IMR-90 (cell line): ENCODE results near the gene DCDC2B. TPM values are rescaled to one million over a fixed set of nuclear protein-coding genes. Genes with fewer than 3 reads are reported as not detected.

ENCODE experiments used
- ATAC-seq: fragments of 200-7000 bp; cut with Tn5 transposase; 2 replicates; pipeline ENCODE4 v1.9.1; 2020; ENCODE audit warnings: low read depth, mild to moderate bottlenecking, moderate library complexity
- BruUV-seq: library from RNA; stranded (reverse); fragments of 400-500 nt; replicated peaks from 2 replicates; lab custom pipeline; 2021; lab: Mats Ljungman, UMichigan
- CTCF ChIA-PET: fragments of 300-600 bp; formaldehyde crosslinking; extraction: SDS; loops from one replicate; lab custom pipeline; 2021; ENCODE audit warnings: antibody characterized with exemption; lab: Yijun Ruan, JAX
- POLR2A ChIA-PET: fragments of 300-600 bp; sonication (Branson Sonifier 250); formaldehyde crosslinking; loops from one replicate; lab custom pipeline; 2022; ENCODE audit warnings: antibody characterized with exemption; ENCODE audit not compliant: unreplicated experiment; lab: Charles Lee
- DNase-seq: peaks from one replicate; pipeline ENCODE4 v3.0.0; 2013
- H2AFZ ChIP-seq: replicated peaks from 2 replicates; pipeline ENCODE3; 2013; ENCODE audit warnings: low read length, mild to moderate bottlenecking; ENCODE audit not compliant: poor library complexity
- H2AK5ac ChIP-seq: 2 replicates; pipeline ENCODE4 v1.6.1; 2013; ENCODE audit warnings: low read depth, low read length, inconsistent platforms
- H2AK9ac ChIP-seq: replicated peaks from 2 replicates; pipeline ENCODE3; 2013; ENCODE audit warnings: mild to moderate bottlenecking, low read depth, low read length, moderate library complexity; ENCODE audit not compliant: poor library complexity
- H2BK120ac ChIP-seq: 2 replicates; pipeline ENCODE4 v1.6.1; 2013; ENCODE audit warnings: low read depth, low read length, inconsistent platforms
- H2BK15ac ChIP-seq: 3 replicates; pipeline ENCODE4 v1.6.1; 2013; ENCODE audit warnings: low read depth, low read length, inconsistent platforms
- H2BK20ac ChIP-seq: 2 replicates; pipeline ENCODE4 v1.6.1; 2013; ENCODE audit warnings: low read depth, mild to moderate bottlenecking, inconsistent platforms, low read length, moderate library complexity
- H2BK5ac ChIP-seq: 2 replicates; pipeline ENCODE4 v1.6.1; 2013; ENCODE audit warnings: mild to moderate bottlenecking, low read depth, low read length, inconsistent platforms; ENCODE audit not compliant: poor library complexity, severe bottlenecking
- H3K14ac ChIP-seq: replicated peaks from 2 replicates; pipeline ENCODE4 v1.6.1; 2013; ENCODE audit warnings: low read depth, low read length, inconsistent platforms
- H3K18ac ChIP-seq: 2 replicates; pipeline ENCODE4 v1.6.1; 2013; ENCODE audit warnings: low read depth, low read length, control low read depth
- H3K23ac ChIP-seq: 2 replicates; pipeline ENCODE4 v1.6.1; 2013; ENCODE audit warnings: low read depth, low read length, inconsistent platforms
- H3K27ac ChIP-seq: 2 replicates; pipeline ENCODE4 v1.5.1; 2013; ENCODE audit warnings: mild to moderate bottlenecking, control low read depth, low read length; ENCODE audit not compliant: insufficient read depth
- H3K27me3 ChIP-seq: 2 replicates; pipeline ENCODE4 v1.6.1; 2013; ENCODE audit warnings: low read length; ENCODE audit not compliant: control insufficient read depth, insufficient read depth
- H3K36me3 ChIP-seq: 2 replicates; pipeline ENCODE4 v1.6.1; 2013; ENCODE audit warnings: low read length, mixed read lengths; ENCODE audit not compliant: control insufficient read depth, insufficient read depth
- H3K4ac ChIP-seq: 2 replicates; pipeline ENCODE4 v1.6.1; 2013; ENCODE audit warnings: low read depth, low read length, inconsistent platforms
- H3K4me1 ChIP-seq: 2 replicates; pipeline ENCODE4 v1.6.1; 2013; ENCODE audit warnings: low read length, mixed read lengths; ENCODE audit not compliant: control insufficient read depth, insufficient read depth
- H3K4me2 ChIP-seq: 2 replicates; pipeline ENCODE4 v1.6.1; 2013; ENCODE audit warnings: low read depth, mild to moderate bottlenecking, control low read depth, low read length, moderate library complexity
- H3K4me3 ChIP-seq: 2 replicates; pipeline ENCODE4 v1.5.1; 2013; ENCODE audit warnings: low read depth, mild to moderate bottlenecking, control low read depth, low read length, moderate library complexity; ENCODE audit not compliant: insufficient read depth
- H3K56ac ChIP-seq: 2 replicates; pipeline ENCODE4 v1.6.1; 2013; ENCODE audit warnings: low read length, inconsistent platforms; ENCODE audit not compliant: insufficient read depth; ENCODE audit errors: extremely low read depth
- H3K79me1 ChIP-seq, 2 experiments: 2 replicates each; pipeline ENCODE4 v1.6.1; 2013; ENCODE audit warnings: low read length in 2 of 2, inconsistent platforms in 1 of 2, low read depth in 1 of 2
- H3K9ac ChIP-seq: 2 replicates; pipeline ENCODE4 v1.6.1; 2013; ENCODE audit warnings: low read depth, low read length, control low read depth
- H3K9me1 ChIP-seq: 2 replicates; pipeline ENCODE4 v1.6.1; 2013; ENCODE audit warnings: low read length, inconsistent platforms; ENCODE audit not compliant: insufficient read depth
- H3K9me3 ChIP-seq: 2 replicates; pipeline ENCODE4 v1.6.1; 2013; ENCODE audit warnings: low read length; ENCODE audit not compliant: control insufficient read depth, insufficient read depth
- H4K20me1 ChIP-seq: 2 replicates; pipeline ENCODE4 v1.6.1; 2013; ENCODE audit warnings: low read length, inconsistent platforms; ENCODE audit not compliant: insufficient read depth
- H4K5ac ChIP-seq: 2 replicates; pipeline ENCODE4 v1.6.1; 2013; ENCODE audit warnings: mild to moderate bottlenecking, low read depth, low read length, control low read depth
- H4K8ac ChIP-seq, 2 experiments: 2 replicates each; pipeline ENCODE4 v1.6.1; 2013; ENCODE audit warnings: low read depth in 2 of 2, low read length in 2 of 2, control low read depth in 1 of 2, inconsistent platforms in 1 of 2
- H4K91ac ChIP-seq: 2 replicates; pipeline ENCODE4 v1.6.1; 2013; ENCODE audit warnings: low read depth, low read length, inconsistent platforms; ENCODE audit not compliant: insufficient read depth
- BHLHE40 ChIP-seq: fragments of 150-350 bp; IDR thresholded peaks from 2 replicates; pipeline ENCODE4 v1.6.1; 2016; ENCODE audit warnings: mild to moderate bottlenecking, low read depth, low read length
- CEBPB ChIP-seq: IDR thresholded peaks from 2 replicates; pipeline ENCODE4 v1.6.1; 2012; ENCODE audit warnings: low read depth, low read length, improper control_type of control experiment
- CTCF ChIP-seq: conservative IDR thresholded peaks from 2 replicates; pipeline ENCODE4 v1.5.1; 2012; ENCODE audit warnings: mild to moderate bottlenecking, low read depth, low read length, improper control_type of control experiment
- FOS ChIP-seq: fragments of 150-350 bp; IDR thresholded peaks from 2 replicates; pipeline ENCODE4 v1.6.1; 2016; ENCODE audit warnings: low read depth, low read length
- MAFK ChIP-seq: IDR thresholded peaks from 2 replicates; pipeline ENCODE4 v1.6.1; 2012; ENCODE audit warnings: low read depth, low read length, improper control_type of control experiment
- MXI1 ChIP-seq: IDR thresholded peaks from 2 replicates; pipeline ENCODE4 v1.6.1; 2012; ENCODE audit warnings: low read depth, mild to moderate bottlenecking, low read length, moderate library complexity, borderline replicate concordance
- POLR2A ChIP-seq: IDR thresholded peaks from 2 replicates; pipeline ENCODE4 v1.6.1; 2012; ENCODE audit warnings: mild to moderate bottlenecking, low read depth, low read length
- RFX5 ChIP-seq: IDR thresholded peaks from 2 replicates; pipeline ENCODE4 v1.8.0; 2012; ENCODE audit warnings: low read depth, mild to moderate bottlenecking, low read length, moderate library complexity
- SMC3 ChIP-seq: fragments of 150-350 bp; IDR thresholded peaks from 2 replicates; pipeline ENCODE4 v1.6.1; 2016; ENCODE audit warnings: low read depth, mild to moderate bottlenecking, antibody characterized with exemption, low read length, moderate library complexity
- USF2 ChIP-seq: fragments of 150-350 bp; IDR thresholded peaks from 2 replicates; pipeline ENCODE4 v1.6.1; 2017; ENCODE audit warnings: mild to moderate bottlenecking, antibody characterized with exemption, low read length, low read depth
- WGBS, 2 experiments: methylation state at CpG; one replicate each; pipeline versions ENCODE4 v1.1.5 to v1.1.7; 2013; ENCODE audit warnings: missing lambda C conversion rate in 2 of 2; ENCODE audit not compliant: insufficient read length in 1 of 2; ENCODE audit errors: extremely low coverage in 2 of 2; 5-methylcytosine and 5-hydroxymethylcytosine counted together
- dilution Hi-C: fragments of 300-500 bp; cut with HindIII; formaldehyde crosslinking; loops from one replicate; pipeline ENCODE4 v1.14.3; 2018; ENCODE audit warnings: low sequenced_read_pairs; ENCODE audit not compliant: unreplicated experiment
- in situ Hi-C: fragments of 300-500 bp; cut with MboI; formaldehyde crosslinking; loops from 3 replicates; pipeline ENCODE4 v1.14.3; 2019; ENCODE audit warnings: low sequenced_read_pairs, inconsistent platforms, mixed read lengths
- intact Hi-C: fragments of 100-400 bp; cut with micrococcal nuclease; formaldehyde crosslinking; loops from 2 replicates; pipeline ENCODE4 v1.10.0; 2022
- polyA plus RNA-seq, 3 experiments: library from polyadenylated mRNA; depleted of rRNA; stranded (reverse); fragments of >200 nt; gene quantifications; 2 replicates each; pipeline ENCODE4 v1.2.3, GENCODE V29; 2012; ENCODE audit warnings: low replicate concordance in 1 of 3
- total RNA-seq: library from RNA; depleted of rRNA; stranded (reverse); fragments of >200 nt; gene quantifications from 2 replicates; pipeline ENCODE4 v1.2.3, GENCODE V29; 2012

DCDC2B gene
- total and polyA plus RNA-seq, 2 of the 4 experiments (the other 2 are of a cell fraction), result not detected

GRCh38 chr1:32205401-32206370, 3.2 kb upstream of the DCDC2B start, which contains the start of gene IQCC:
Gene IQCC (plus strand): TSS chr1:32205671. CDS start chr1:32205682, 11 bp downstream.
- Histone ChIP-seq H4K5ac (peak within 1 kb of the TSS; percentile 31), H2BK5ac (peak within 1 kb of the TSS; percentile 3), H3K79me1 (peaks cover 11 to 39% of the 10 kb centered on the region in 2 experiments), H3K23ac (peak within 1 kb of the TSS; percentile 74; the same call in 1 of the 2 replicates), H4K91ac (peak within 1 kb of the TSS; percentile 76), H4K8ac (peak within 1 kb of the TSS; percentile 54 to 93), H3K27me3 (no peaks in the 10 kb centered on the region), H3K36me3 (peaks cover 3% of the 10 kb centered on the region; the same call in 1 of the 2 replicates), H3K4ac (peak within 1 kb of the TSS; percentile 84), H2BK15ac (no peak within 1 kb of the TSS), H3K18ac (no peak within 1 kb of the TSS), H2AK5ac (peak within 1 kb of the TSS; percentile 72), H3K4me3 (peak within 1 kb of the TSS; percentile 59), H3K4me2 (peak within 1 kb of the TSS; percentile 89), H3K4me1 (peaks cover 13% of the 10 kb centered on the region), H2AK9ac (peak within 1 kb of the TSS; percentile 96), H3K27ac (peak within 1 kb of the TSS; percentile 31; the same call in 1 of the 2 replicates), H3K9me1 (peaks cover 13% of the 10 kb centered on the region; the same call in 1 of the 2 replicates), H3K9me3 (no peaks in the 10 kb centered on the region), H2BK20ac (no peak within 1 kb of the TSS), H2BK120ac (no peak within 1 kb of the TSS), H3K9ac (peak within 1 kb of the TSS; percentile 77), H4K20me1 (no peaks in the 10 kb centered on the region), H2AFZ (peak within 1 kb of the TSS; percentile 99), H3K56ac (peak within 1 kb of the TSS; percentile 47; the same call in 1 of the 2 replicates), H3K14ac (peak within 1 kb of the TSS; percentile 90)
- POLR2A ChIA-PET, result interaction anchor here (0.6 kb wide), 1 partner anchor 218 kb away, joined by 3 read pairs; no protein-coding TSS in a partner anchor
- 1% methylated on average over 45 of the region's 77 CpGs; no CpG with 5 or more reads in 1 of the 2 experiments for WGBS, 2 experiments
- dilution Hi-C loops (no loop called here), intact Hi-C loops (no loop called here), in situ Hi-C loops (no loop called here)
- CTCF ChIA-PET, result interaction anchor here (0.6 to 1.9 kb wide), 3 partner anchors 10 to 432 kb away, joined by 3 to 7 read pairs (median 5); no protein-coding TSS in a partner anchor
- DNase-seq (peak; percentile 74), ATAC-seq (peak; percentile 73)
- no TSS peak for BruUV-seq
- no peak for TF ChIP-seq BHLHE40
- peak; percentile 54; the same call in 1 of the 2 replicates for TF ChIP-seq MXI1
- peak; percentile 75 for TF ChIP-seq POLR2A
- no peak for TF ChIP-seq CTCF
- no peak for TF ChIP-seq USF2
- no peak for TF ChIP-seq CEBPB
- no peak for TF ChIP-seq MAFK
- TF ChIP-seq SMC3, result no peak
- no peak for TF ChIP-seq RFX5
- no peak for TF ChIP-seq FOS
